Glutamatergic neuron (in vitro differentiated cells): ENCODE data around the gene S100A9. TPM values are rescaled to one million over a fixed set of nuclear protein-coding genes. Genes with fewer than 3 reads are reported as not detected.

Source experiments
- DNase-seq: peaks from one replicate; pipeline ENCODE4 v3.0.0; 2022
- H3K27ac Mint-ChIP-seq: one replicate; pipeline ENCODE4 v1.8.0; 2020; ENCODE audit warnings: mild to moderate bottlenecking, mixed read lengths, inconsistent platforms; ENCODE audit not compliant: unreplicated experiment
- H3K27me3 Mint-ChIP-seq: one replicate; pipeline ENCODE4 v1.8.0; 2020; ENCODE audit warnings: mild to moderate bottlenecking, moderate library complexity, mixed read lengths, inconsistent platforms; ENCODE audit not compliant: unreplicated experiment
- H3K36me3 Mint-ChIP-seq: one replicate; pipeline ENCODE4 v1.8.0; 2020; ENCODE audit warnings: mild to moderate bottlenecking, mixed read lengths, inconsistent platforms; ENCODE audit not compliant: unreplicated experiment
- H3K4me1 Mint-ChIP-seq: one replicate; pipeline ENCODE4 v1.8.0; 2020; ENCODE audit warnings: mild to moderate bottlenecking, low read depth, mixed read lengths, inconsistent platforms; ENCODE audit not compliant: unreplicated experiment
- H3K4me3 Mint-ChIP-seq: one replicate; pipeline ENCODE4 v1.8.0; 2020; ENCODE audit warnings: mild to moderate bottlenecking, mixed read lengths, inconsistent platforms; ENCODE audit not compliant: unreplicated experiment
- H3K9me3 Mint-ChIP-seq: one replicate; pipeline ENCODE4 v1.8.0; 2020; ENCODE audit warnings: mild to moderate bottlenecking, moderate library complexity, mixed read lengths, inconsistent platforms; ENCODE audit not compliant: unreplicated experiment
- total RNA-seq: library from RNA; stranded (reverse); fragmentation: NEBNext Ultra II Directional; extraction: Animal tissue kit (Norgen Biotek cat#: 25700); gene quantifications from one replicate; pipeline ENCODE4 v1.2.1, GENCODE V29; 2021; ENCODE audit not compliant: unreplicated experiment
- TF ChIP-seq, protein P1 (sequence below): fragments of 200-600 bp; sonication (generic); IDR thresholded peaks from one replicate; pipeline ENCODE4 v1.5.0; 2021; ENCODE audit not compliant: partially characterized antibody, unreplicated experiment

S100A9 gene
- total RNA-seq, 1 donor from 2014 or later = not detected

DNA sequence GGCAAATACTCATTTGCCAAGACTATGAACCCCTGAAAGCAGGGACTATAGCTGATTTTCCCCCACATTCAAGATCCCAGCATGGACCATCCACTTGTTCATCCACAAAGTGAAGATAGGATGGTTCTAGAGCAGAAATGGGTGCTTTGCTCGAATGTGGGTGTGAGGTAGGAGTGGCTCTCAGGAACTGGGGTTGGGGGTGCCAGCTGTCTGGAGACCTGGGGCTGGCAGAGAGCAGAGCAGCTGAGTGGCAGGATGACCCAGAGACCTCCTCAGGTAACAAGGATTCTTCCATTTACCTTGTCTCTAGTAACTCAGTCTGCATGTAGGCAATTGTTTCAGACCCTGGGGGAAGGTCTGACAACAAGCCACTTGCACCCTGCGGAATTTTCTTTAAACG, 6.0 kb downstream of the S100A9 start:
- peaks cover 15% of the 10 kb centered on the region for H3K27me3 Mint-ChIP-seq
- H3K4me1 Mint-ChIP-seq = peaks cover 30% of the 10 kb centered on the region
- peaks cover 12% of the 10 kb centered on the region for H3K9me3 Mint-ChIP-seq
- H3K27ac Mint-ChIP-seq = peak overlapping the region; percentile 43
- TF ChIP-seq, protein P1, sequence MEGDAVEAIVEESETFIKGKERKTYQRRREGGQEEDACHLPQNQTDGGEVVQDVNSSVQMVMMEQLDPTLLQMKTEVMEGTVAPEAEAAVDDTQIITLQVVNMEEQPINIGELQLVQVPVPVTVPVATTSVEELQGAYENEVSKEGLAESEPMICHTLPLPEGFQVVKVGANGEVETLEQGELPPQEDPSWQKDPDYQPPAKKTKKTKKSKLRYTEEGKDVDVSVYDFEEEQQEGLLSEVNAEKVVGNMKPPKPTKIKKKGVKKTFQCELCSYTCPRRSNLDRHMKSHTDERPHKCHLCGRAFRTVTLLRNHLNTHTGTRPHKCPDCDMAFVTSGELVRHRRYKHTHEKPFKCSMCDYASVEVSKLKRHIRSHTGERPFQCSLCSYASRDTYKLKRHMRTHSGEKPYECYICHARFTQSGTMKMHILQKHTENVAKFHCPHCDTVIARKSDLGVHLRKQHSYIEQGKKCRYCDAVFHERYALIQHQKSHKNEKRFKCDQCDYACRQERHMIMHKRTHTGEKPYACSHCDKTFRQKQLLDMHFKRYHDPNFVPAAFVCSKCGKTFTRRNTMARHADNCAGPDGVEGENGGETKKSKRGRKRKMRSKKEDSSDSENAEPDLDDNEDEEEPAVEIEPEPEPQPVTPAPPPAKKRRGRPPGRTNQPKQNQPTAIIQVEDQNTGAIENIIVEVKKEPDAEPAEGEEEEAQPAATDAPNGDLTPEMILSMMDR = no peak
- no peak overlapping the region for H3K4me3 Mint-ChIP-seq
- no peak for DNase-seq
- peaks cover 4% of the 10 kb centered on the region for H3K36me3 Mint-ChIP-seq

GRCh38 chr1:153364156-153364555, 6.5 kb downstream of the S100A9 start:
- peaks cover 4% of the 10 kb centered on the region for H3K36me3 Mint-ChIP-seq
- no peak overlapping the region for H3K27ac Mint-ChIP-seq
- peaks cover 30% of the 10 kb centered on the region for H3K4me1 Mint-ChIP-seq
- peaks cover 15% of the 10 kb centered on the region for H3K27me3 Mint-ChIP-seq
- no peak for DNase-seq
- TF ChIP-seq, protein P1 = no peak
- H3K4me3 Mint-ChIP-seq = no peak overlapping the region
- peaks cover 12% of the 10 kb centered on the region for H3K9me3 Mint-ChIP-seq

DNA sequence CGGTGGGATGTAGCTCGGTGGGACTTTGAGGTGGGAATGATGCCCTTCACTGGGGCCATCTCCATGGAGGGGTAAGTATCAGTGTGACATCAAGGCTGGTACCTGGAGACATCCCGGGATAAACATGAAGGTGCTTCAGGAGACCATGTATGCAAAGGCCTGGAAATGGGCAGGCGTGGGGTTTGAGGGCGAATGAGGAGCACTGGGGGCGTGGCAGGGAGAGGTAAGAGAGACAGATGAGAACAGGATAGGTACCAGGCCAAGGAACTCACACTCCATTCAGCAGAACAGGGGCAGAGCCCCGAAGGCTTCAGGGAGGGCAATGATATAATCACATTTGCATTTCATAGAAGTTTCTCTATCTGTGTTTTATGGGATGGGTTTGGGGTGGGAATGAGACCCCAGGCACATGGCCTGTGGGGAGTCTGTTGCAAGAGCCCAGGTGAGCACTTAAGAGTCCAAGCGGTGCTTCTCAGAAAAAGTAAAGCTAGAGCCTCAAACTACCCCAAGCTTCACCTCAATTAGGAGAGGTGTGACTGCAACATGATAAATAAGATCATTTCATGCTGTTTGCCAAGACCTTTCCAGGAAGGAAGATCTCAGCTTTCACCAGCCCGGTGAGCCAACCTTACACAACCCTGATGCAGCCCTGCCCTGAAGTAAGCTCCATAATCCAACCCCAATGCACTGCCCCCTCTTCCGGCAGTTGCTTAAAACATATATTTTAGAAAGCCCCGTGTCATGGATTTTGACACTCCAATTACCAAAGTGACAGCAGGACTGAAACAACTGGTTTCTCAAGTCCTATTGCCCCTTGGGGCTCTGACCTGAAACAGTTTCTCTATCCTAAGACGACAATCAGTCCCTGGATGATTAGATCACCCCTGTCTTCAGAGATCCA, 7.4 kb downstream of the S100A9 start:
- Mint-ChIP-seq H3K9me3 (peaks cover 12% of the 10 kb centered on the region), H3K36me3 (peaks cover 4% of the 10 kb centered on the region), H3K4me1 (peaks cover 30% of the 10 kb centered on the region), H3K27ac (no peak overlapping the region), H3K4me3 (no peak overlapping the region), H3K27me3 (peaks cover 12% of the 10 kb centered on the region)
- TF ChIP-seq, protein P1 = no peak
- DNase-seq = no peak

DNA sequence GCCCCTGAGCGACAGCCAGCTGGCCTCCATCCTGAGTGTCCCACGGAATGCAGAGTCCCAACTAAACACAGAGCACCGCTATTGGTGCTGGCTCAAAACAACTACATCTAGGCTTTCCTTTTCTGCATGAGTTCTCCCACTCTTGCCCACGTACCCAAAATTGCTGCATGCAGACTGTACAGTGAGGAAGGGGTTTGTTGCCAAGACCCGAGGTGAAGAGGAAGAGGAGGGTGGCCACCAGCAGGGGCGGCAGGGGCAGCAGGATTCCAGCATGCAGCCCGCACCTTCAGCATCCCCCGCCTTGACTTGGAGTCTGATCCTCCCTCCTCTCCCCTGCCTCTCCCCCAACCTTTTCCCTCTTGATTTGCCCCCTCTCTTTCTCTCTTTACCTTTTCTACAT, 8.0 kb downstream of the S100A9 start:
- H3K27me3 Mint-ChIP-seq = peaks cover 12% of the 10 kb centered on the region
- peaks cover 28% of the 10 kb centered on the region for H3K4me1 Mint-ChIP-seq
- H3K27ac Mint-ChIP-seq = no peak overlapping the region

More for the DNA sequence above, 8.0 kb downstream of the S100A9 start:
- peaks cover 12% of the 10 kb centered on the region for H3K9me3 Mint-ChIP-seq
- DNase-seq = no peak
- TF ChIP-seq, protein P1 = no peak
- peaks cover 4% of the 10 kb centered on the region for H3K36me3 Mint-ChIP-seq
- no peak overlapping the region for H3K4me3 Mint-ChIP-seq
